ENCODE data around the gene MTARC2.
A peak's percentile ranks its signal among the peaks of the same experiment; 100 is the strongest.

MTARC2 gene

GRCh38 chr1:220804202-220804586 is 56.1 kb downstream of the MTARC2 start:
- no peak for DNase-seq

DNA sequence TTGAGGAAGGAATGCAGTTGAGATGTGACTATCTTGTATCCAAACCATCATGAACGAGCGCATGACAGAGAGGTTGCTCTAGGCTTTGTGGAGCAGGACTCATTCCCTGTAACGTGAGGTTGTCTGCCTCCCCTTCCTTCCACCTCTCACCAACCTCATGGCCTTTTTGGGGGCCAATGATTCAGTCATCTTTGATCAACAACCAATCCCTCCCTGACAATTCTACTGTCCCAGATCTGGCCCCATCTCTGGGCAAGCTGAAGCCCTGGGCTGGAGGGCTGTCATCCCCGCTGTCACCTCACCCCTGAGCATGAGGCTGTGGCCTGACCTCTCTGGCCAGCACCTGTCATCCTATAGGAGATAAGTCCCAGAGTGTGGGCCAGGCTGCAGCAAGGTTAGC is 58.3 kb downstream of the MTARC2 start:
- no peak for DNase-seq

DNA sequence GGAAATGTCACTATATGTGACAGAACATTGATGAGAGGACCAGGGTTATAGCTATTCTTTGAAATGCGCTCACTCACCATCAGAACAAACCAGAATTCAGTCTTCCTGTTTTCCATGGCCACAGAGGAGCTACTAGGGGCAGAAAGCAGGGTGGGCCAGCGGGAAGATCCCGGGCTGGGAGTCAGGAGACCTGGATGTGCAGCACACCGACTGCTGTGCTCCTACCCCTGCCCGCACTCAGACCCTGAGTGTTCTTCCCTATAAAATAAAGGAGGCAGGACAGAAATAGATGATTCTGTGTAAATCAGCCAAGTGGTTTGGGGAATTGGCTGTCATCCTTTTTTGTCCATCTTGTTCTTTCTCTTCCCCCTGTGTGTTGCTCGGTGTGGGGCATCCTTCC is 59.6 kb downstream of the MTARC2 start:
- no peak for DNase-seq

- peak; percentile 79 for DNase-seq
These were observed 60.4 kb downstream of the MTARC2 start for GRCh38 chr1:220808345-220809186.

DNA sequence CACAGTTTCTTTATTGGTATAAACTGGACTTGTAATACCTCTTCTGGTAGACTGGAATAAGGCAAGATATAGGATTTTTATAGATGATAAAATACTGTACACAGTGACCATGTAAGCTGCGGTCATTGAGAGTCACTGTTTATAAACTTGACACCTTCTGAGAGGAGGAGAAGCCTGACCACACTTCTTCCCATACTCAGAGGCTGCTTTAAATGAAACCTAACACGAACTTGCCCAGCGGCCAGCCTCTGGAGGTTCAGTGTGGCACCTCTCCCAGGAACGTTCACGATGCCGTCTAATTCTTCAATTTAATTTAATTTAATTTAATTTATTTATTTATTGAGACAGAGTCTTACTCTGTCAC is 61.0 kb downstream of the MTARC2 start:
- DNase-seq, result no peak

DNA sequence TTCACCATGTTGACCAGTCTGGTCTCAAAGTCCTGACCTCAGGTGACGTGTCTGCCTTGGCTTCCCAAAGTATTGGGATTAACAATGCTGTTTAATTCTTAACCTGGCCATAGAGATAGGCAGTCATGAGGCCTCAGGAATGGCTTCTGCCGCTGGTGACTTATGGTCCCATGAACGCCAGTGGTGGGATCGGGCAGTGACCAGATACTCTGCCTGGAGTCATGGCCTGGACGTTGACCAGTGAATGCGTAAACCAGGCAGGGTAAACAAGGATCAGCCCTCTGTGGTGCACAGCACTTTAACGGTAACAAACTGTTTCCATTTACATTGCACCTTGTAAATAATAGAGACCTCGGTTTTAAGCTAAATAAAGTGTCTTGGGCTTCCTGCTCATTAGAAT is 61.6 kb downstream of the MTARC2 start:
- DNase-seq, result no peak

DNA sequence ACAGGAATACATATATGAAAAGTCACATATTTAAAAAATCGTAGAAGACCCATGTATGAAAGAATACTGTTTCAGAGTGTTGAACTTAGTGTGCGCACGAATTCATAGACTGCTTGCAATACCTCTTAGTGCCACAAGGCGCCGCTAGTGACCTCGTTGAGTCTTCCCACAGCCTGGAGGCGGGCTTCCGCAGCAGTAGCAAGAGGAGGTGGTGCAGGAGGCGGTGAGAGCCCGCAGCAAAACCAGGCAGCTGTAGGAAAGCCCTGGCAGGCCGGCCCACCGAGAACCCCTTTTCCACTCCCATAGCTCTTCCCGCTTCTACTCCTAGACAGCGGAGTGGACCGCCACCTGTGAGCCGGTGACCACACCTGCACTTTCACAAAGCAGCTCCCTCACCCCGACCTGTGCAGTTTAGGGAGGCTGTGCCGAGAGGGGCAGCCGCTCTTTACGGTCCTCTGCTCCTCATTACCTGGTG is 62.1 kb downstream of the MTARC2 start:
- DNase-seq, result peak; percentile 36

GRCh38 chr1:220810963-220811362 is 62.8 kb downstream of the MTARC2 start:
- no peak for DNase-seq

- DNase-seq, result no peak
These were observed 63.6 kb downstream of the MTARC2 start for GRCh38 chr1:220811695-220812094.

DNA sequence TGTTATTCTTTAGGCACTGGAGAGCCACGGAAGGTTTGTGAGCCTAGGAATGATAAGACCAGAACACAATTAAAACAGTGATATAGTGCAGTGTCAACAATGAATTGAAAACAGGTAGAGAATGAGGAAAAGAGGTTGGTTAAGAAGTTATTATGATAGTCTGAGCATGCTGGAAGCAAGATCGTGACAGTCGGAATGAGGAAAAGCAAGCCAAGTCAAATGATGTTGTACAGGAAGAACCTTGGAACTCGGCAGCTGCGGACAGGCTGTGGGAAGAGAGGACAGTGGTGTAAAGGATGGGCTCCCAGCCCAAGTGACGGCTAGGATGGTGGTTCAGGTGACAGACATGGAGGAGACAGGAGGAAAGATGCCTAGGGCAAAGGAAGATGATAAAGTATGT is 64.2 kb downstream of the MTARC2 start:
- no peak for DNase-seq

DNA sequence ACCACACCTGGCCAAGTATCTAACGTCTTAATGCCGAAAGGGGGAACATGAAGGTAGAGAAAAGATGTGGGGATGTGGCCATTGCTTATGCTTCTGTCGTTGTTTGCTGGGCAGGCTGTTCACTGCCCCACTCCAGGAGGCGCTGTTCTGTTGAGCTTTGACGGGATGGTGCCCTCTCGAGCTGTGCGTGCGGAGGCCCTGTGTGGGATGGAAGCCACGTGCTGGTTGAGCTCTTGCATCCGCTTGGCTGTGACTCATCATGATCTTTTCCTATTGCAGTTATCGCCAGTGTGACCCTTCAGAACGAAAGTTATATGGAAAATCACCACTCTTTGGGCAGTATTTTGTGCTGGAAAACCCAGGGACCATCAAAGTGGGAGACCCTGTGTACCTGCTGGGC is 64.9 kb downstream of the MTARC2 start:
- DNase-seq, result no peak

GRCh38 chr1:220815409-220815808 is 67.3 kb downstream of the MTARC2 start:
- DNase-seq, result no peak

DNA sequence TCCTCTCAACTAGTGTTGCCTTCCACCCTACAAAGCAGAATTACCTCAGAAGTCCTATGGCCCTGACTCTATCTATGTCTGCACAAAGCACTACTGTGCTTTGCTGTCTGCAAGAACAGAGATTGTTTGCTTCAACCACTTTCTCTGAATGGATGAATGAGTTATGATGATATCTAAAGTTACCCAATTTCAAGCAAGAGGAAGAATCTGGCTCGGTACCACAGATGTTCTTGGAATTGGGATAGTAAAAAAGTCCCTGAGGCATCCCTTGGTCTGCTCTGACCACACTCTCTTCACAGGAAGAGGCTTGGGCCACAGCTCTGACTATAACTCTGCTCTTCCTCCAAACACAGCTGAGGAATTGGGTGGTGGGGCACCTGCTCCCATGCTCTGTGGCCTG is 69.8 kb downstream of the MTARC2 start:
- peak; percentile 19 for DNase-seq

DNA sequence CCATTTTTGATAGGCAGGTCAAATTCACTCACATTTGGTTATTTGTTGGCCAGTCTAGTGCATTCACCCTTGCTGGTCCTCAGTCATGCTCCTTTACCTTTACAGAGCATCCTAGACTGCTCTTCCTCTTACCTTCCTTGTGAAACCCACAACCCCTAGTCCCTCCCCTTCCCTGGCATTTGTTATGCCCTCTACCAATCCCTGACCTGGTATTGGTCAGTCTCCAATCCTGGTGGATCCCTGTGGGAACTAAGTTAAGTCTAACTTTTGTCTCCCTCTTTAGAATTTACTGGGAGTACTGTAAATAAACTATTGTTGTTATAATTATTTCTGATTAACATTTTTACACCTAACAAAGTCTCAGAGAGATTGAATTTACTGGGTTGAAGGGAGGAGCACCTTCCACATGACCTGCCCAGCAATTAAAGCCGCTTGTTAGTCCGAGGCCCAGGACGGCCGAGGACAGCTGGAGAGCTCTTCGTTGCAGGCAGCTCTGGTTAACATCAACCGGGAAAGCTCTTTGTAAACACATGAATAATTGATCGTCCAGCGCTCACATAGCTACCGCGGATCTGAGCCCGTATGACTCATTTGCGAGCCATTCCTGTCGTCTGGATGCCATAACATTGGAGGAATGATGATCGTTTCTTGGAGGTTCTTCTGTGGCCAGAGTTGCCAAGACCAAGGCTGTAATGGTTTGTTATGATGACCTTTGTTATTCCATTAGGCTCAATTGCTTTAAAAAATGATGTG is 70.5 kb downstream of the MTARC2 start:
- peak; percentile 69 for DNase-seq

DNA sequence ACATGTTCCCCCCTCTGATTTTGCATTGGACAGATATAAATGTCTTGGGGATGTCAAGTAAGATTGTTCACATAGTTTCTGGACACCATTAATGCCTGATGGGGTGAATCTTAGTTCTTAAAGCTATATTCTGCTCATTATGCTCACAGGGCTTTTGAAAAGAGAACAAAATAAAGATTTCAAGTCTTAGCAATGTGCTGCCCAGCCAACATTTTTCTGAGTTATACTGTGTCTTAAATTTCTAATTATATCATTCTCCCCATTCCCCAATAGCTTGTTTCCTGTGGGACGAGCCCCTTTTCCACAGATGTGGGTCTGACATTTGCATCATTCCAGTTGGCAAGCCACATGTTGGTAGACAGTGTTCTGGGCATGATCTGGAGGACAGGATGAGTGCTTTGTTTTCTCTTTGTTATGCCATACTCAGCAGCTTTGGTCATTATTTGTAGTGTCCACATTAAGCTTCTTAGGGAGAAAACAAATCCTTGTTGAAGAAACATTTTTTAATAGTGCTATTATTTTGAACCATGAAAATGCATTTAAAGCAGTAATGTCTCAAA is 71.4 kb downstream of the MTARC2 start:
- DNase-seq, result no peak

DNA sequence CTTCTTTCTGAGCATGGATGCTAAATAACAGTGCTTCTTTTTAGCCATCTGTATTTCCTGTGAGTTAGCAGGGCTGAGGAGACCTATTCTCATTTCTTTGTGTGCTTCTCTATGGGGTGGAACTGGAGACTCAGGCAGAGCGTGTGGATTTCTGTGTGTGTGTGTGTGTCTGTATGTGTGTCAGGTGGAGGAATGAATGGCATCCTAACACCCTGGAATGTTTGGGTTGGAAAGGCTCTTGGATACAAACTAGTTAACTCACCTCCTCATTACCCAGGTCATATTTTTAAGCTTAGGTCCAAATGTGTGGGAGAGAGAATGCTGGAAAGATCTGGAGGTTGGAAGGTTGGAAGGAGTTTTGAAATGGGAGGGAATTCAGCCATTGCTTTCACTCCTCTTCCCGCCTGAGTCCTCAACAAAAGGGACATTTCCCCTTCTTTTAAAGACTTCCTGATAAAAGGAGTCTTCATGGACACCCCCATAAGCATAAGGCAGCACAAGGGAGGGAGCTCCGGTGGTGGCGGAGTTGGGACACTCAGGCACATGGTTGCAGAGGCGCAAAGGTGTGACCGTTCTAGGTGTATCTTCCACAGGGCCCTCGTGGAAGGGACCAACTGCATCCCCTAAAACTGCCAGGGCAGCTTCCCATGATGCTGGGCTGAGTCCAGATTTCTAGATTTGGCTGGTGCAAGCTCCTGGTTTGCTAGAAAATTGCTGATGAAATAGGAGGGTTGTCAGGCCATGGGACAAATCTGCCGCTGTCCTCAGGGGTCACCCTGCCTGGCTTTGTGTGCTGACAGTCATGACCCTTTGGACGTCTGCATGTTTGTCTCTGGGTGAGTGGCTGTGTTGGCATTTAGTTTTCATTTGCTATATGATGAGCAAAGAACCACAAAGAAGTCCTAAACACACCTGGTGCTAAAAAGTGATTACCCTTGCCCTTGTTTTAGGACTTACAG is 76.2 kb downstream of the MTARC2 start:
- DNase-seq, result no peak

- DNase-seq, result no peak
These were observed 77.9 kb downstream of the MTARC2 start for GRCh38 chr1:220825819-220826551.

DNA sequence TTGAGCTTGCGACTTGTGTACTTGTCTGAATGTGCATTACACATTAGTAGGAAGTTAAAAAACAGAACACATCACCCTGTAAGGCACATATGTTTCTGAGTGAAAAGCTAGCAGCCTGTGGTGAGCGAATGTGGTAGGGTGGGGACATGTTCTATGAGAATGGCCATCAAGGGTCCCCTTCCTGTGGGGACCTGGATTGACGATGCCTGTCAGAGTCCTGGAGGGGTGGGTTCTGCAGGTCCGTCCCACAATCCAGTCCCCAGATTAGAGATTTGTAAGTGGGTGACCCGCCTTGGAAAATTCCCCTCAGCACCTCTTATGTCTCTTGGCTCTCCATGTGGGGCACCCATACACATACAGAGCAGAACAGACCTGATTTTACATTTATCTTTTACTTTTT is 78.6 kb downstream of the MTARC2 start:
- no peak for DNase-seq

DNA sequence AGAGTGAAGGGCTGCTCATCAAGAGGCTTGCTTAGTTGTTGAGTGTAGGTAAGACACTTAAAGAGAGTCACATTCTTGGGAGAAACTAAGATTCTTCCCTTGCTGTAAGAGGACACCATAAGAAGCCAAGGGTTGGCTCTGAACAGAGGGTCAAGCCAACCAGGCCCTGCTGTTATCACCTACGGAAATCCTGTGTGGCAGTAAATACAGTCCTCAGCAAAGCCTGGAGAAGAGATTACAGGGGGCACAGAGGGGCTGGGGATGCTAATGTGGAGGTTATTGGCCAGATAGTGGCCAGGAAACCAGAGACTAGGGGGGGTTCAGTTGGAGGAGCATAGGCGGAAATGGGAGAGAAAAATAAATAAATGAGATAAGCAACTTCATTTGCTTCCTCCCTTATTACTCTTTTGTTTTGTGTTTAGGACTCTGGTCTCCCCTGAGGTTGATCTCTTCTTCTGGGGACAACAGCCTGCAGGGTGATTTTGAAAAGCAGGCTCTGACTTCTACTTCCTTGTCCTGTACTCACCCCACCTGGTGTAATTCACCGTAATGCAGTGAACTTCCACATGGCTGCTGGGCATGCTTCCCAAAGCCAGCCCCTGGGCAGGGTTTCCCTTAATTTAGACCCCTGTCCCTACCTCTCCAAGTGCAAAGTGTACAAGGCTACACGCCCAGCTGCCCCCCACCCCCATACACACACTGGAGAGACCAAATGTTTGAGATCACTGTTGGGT is 79.5 kb downstream of the MTARC2 start:
- no peak for DNase-seq

DNA sequence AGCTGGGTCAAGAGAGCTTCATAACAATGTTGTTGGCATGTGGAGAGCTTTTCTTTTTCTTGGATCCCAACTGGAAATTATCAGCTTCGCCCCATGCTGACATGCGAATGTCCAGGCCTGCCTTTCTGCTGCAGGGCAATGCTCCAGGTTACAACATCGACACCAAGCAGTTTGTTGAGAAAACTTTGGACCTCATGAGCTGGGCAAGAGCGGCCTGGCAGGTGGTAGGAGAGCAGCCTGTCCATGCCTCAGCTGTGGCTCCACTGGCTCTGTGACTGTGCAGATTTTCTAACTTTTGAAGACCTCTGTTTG is 80.0 kb downstream of the MTARC2 start:
- DNase-seq, result no peak

GRCh38 chr1:220828950-220829586 is 80.9 kb downstream of the MTARC2 start:
- DNase-seq, result no peak

Measured in T1000 (cell line).